Erythroblast (primary cell): ENCODE data around the gene SLC43A1.

Source experiments
- GATA1 ChIP-seq: IDR thresholded peaks from 2 replicates; pipeline ENCODE4 v1.6.1; 2011; ENCODE audit warnings: low read depth, mild to moderate bottlenecking, control low read depth, low read length, moderate library complexity
- POLR2A ChIP-seq: IDR thresholded peaks from 2 replicates; pipeline ENCODE4 v1.6.1; 2011; ENCODE audit warnings: mild to moderate bottlenecking, low read length

DNA sequence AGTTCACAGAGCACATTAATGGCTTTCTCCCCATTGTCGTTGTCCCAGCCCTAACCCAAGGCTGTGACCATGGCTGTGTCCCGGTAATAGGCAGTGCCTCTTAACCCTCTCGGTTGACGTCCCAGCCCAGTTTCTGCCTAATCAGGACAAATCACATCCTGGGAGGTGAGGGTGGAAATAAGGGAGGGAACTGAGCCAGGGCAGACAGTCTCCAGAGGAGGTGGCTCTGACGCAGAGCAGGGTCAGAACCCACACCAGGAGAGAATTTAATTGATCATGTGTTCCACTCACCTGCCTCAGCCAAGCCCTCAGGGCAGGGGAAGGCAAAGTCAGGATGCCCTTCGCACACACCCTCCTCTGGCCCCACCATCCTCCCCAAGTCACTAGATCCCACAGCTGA, 17.0 kb downstream of the SLC43A1 start:
- TF ChIP-seq POLR2A, result no peak
- TF ChIP-seq GATA1, result no peak
